ENCODE data around the gene CAGE1.

- TF ChIP-seq CTCF (IDR thresholded peaks at IDR 0.05; ENCODE audit: low read length) (no peak), EZH2 (IDR thresholded peaks at IDR 0.05; ENCODE audit: borderline replicate concordance, low read length) (no peak)
These were observed 80.5 kb downstream of the CAGE1 start for GRCh38 chr6:7309050-7309449.

Data from OCI-LY1 (cell line).